ENCODE data around the gene ZIC1. TPM values are rescaled to one million over a fixed set of nuclear protein-coding genes. Genes with fewer than 3 reads are reported as not detected.

The ZIC1 gene
- polyA plus RNA-seq, 1 experiment: 28.5 TPM

DNA sequence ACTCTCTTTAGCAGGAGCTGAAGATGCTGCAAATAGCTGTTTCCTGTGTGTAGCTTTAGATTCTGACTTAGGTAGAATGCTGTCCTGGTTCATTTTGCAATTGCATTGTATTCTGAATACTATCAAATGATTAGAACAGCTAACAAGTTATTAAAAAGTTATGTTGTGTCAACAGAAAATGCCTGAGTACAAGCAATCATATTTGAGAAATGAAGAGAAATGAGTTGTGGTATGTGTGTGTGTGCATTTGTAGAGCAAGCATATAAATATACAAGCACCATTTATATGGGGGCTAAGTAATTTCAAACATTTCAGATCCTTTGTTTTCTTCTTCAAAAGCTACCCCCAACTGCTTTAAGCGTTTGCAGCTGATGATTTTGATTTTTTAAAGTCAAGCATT lies 7.8 kb downstream of the ZIC1 start:
- H3K27me3 ChIP-seq (ENCODE audit: control insufficient read depth, insufficient read depth, low read length): peaks cover 6% of the 10 kb centered on the region

GRCh38 chr3:147417551-147418295 lies 8.6 kb downstream of the ZIC1 start:
- no peak for DNase-seq (ENCODE audit: low read depth)
- Histone ChIP-seq H3K27me3 (ENCODE audit: control insufficient read depth, insufficient read depth, low read length) (peaks cover 4% of the 10 kb centered on the region), H3K4me3 (ENCODE audit: low read depth, low read length) (no peak overlapping the region), H3K36me3 (ENCODE audit: control insufficient read depth, insufficient read depth, low read length) (no peaks in the 10 kb centered on the region)
- TF ChIP-seq, protein P1, sequence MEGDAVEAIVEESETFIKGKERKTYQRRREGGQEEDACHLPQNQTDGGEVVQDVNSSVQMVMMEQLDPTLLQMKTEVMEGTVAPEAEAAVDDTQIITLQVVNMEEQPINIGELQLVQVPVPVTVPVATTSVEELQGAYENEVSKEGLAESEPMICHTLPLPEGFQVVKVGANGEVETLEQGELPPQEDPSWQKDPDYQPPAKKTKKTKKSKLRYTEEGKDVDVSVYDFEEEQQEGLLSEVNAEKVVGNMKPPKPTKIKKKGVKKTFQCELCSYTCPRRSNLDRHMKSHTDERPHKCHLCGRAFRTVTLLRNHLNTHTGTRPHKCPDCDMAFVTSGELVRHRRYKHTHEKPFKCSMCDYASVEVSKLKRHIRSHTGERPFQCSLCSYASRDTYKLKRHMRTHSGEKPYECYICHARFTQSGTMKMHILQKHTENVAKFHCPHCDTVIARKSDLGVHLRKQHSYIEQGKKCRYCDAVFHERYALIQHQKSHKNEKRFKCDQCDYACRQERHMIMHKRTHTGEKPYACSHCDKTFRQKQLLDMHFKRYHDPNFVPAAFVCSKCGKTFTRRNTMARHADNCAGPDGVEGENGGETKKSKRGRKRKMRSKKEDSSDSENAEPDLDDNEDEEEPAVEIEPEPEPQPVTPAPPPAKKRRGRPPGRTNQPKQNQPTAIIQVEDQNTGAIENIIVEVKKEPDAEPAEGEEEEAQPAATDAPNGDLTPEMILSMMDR (IDR thresholded peaks at IDR 0.05; ENCODE audit: insufficient read depth, low read depth, low read length): no peak
- ChIA-PET CTCF (no interaction called here), POLR2A (no interaction called here)

More for the DNA sequence above, 7.8 kb downstream of the ZIC1 start:
- TF ChIP-seq, protein P1 (IDR thresholded peaks at IDR 0.05; ENCODE audit: insufficient read depth, low read depth, low read length): no peak
- no peak for DNase-seq (ENCODE audit: low read depth)
- POLR2A ChIA-PET: interaction anchor here (0.6 kb wide), 1 partner anchor 498 kb away, joined by 3 read pairs; no protein-coding TSS in a partner anchor
- no peaks in the 10 kb centered on the region for H3K36me3 ChIP-seq (ENCODE audit: control insufficient read depth, insufficient read depth, low read length)
- no peak overlapping the region for H3K4me3 ChIP-seq (ENCODE audit: low read depth, low read length)
- CTCF ChIA-PET: interaction anchor here (0.6 kb wide), 1 partner anchor 1936 kb away, joined by 3 read pairs; no protein-coding TSS in a partner anchor

DNA sequence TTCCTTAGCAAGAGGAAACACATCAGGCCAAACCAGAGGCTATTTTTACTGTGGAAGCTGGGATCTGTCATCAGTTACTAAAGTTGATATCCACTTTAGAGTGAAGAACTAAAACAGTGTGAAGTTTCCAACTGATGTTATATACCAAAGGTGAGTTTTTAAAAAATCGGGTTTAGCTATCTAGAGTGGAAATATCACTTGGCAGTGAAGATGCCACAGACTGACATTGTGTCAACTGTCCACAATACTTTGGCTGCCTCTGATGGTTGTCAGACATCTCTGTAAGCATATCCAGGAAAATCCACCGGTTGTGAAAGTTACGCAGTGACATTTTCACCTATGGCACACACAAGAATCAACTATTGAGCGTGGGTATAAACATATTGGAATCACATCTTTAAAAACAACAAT lies 9.2 kb downstream of the ZIC1 start:
- Histone ChIP-seq H3K4me3 (ENCODE audit: low read depth, low read length) (no peak overlapping the region), H3K36me3 (ENCODE audit: control insufficient read depth, insufficient read depth, low read length) (no peaks in the 10 kb centered on the region), H3K27me3 (ENCODE audit: control insufficient read depth, insufficient read depth, low read length) (peaks cover 7% of the 10 kb centered on the region)
- ChIA-PET POLR2A (no interaction called here), CTCF (no interaction called here)
- TF ChIP-seq, protein P1 (IDR thresholded peaks at IDR 0.05; ENCODE audit: insufficient read depth, low read depth, low read length): no peak
- DNase-seq (ENCODE audit: low read depth): no peak

DNA sequence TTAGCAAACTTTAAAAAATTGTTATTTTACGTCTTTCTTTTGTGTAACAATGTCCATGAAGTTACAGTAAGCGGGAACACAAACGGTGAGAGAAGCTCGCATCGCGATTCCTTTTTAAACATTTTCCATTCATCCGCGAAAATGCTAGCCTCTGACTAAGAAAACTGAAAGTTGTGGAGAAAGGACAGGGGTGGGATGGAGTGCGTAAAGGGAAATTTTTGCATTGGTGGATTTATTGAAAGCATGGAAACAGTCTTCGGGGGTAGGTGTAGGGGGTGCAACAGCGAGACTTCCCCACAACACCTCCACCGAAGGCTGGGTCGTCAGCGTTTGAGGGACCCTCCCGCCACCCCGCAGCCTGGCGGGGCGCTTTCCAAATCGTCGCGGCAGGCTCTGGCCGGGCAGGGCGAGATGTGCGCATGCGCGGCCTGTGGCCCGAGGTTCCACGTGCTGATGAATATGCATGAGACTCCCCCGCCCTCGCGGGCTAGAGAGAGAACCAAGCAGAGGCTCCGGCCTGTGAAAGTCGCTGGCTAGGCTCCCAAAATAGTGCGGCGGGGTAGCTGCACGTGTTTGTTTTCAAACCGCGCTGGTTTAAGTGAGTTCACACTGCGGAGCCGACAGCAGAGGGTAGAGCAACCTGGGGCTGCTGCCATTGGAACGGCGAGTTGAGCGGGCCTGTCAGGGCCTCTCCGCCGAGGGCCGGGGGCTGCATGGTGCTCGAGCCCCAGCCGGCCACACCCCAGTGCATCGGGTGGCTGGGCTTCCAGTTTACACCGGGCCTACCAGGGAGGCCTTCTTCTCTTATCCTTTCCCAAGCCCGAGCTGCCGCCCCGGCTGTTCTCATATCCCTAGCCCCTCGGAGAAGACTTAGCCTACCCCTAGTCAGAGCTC lies 9.9 kb downstream of the ZIC1 start:
- CTCF ChIA-PET: no interaction called here
- no peak for DNase-seq (ENCODE audit: low read depth)
- POLR2A ChIA-PET: no interaction called here
- Histone ChIP-seq H3K4me3 (ENCODE audit: low read depth, low read length) (peak overlapping the region; percentile 35), H3K36me3 (ENCODE audit: control insufficient read depth, insufficient read depth, low read length) (no peaks in the 10 kb centered on the region), H3K27me3 (ENCODE audit: control insufficient read depth, insufficient read depth, low read length) (peaks cover 8% of the 10 kb centered on the region)
- TF ChIP-seq, protein P1 (IDR thresholded peaks at IDR 0.05; ENCODE audit: insufficient read depth, low read depth, low read length): no peak

DNA sequence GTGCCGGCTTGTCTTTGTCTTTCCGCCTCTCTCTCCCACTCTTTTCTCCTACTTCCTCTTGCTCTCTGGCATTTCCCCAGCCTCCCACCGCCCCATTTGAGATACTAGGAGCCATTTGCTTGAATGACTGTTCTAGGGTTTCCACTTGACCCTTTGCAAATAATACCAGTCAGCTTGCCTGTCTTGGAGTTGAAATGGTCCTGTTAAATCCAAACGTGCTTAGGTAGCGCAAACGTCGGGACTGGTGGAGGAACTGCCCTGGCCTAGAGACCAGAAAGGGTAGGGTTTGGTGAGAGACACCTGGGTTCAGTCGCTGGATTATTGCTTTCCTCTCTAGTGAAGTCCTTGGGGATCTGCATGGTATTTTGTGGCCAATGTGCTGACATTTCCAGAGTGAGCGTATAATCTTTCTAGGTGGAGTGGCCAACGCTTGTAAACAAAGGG lies 10.6 kb downstream of the ZIC1 start:
- no peak overlapping the region for H3K4me3 ChIP-seq (ENCODE audit: low read depth, low read length)
- H3K27me3 ChIP-seq (ENCODE audit: control insufficient read depth, insufficient read depth, low read length): peaks cover 12% of the 10 kb centered on the region
- CTCF ChIA-PET: interaction anchor here (0.7 kb wide), 1 partner anchor 8 kb away, joined by 3 read pairs; no protein-coding TSS in a partner anchor
- no peak for DNase-seq (ENCODE audit: low read depth)
- TF ChIP-seq, protein P1 (IDR thresholded peaks at IDR 0.05; ENCODE audit: insufficient read depth, low read depth, low read length): no peak
- H3K36me3 ChIP-seq (ENCODE audit: control insufficient read depth, insufficient read depth, low read length): no peaks in the 10 kb centered on the region
- POLR2A ChIA-PET: no interaction called here

All from BJ (cell line).